GM21723 (cell line): Measurements from ENCODE around the gene GCSAM.
A peak's percentile ranks its signal among the peaks of the same experiment; 100 is the strongest.

Experiments used
- ATAC-seq: cut with Tn5 transposase; IDR thresholded peaks from one replicate; pipeline ENCODE4 v1.9.1; 2021; ENCODE audit warnings: mild to moderate bottlenecking, moderate library complexity; ENCODE audit not compliant: unreplicated experiment

The GCSAM gene

GRCh38 chr3:112109322-112109721 lies 23.7 kb downstream of the GCSAM start:
- ATAC-seq, result no peak

GRCh38 chr3:112104774-112105173 lies 28.3 kb downstream of the GCSAM start:
- ATAC-seq, result no peak

GRCh38 chr3:112101916-112102315 lies 31.1 kb downstream of the GCSAM start:
- no peak for ATAC-seq

GRCh38 chr3:112097378-112097777 lies 35.7 kb downstream of the GCSAM start:
- no peak for ATAC-seq

GRCh38 chr3:112096176-112096575 lies 36.9 kb downstream of the GCSAM start:
- no peak for ATAC-seq

- no peak for ATAC-seq
Measured at GRCh38 chr3:112095731-112096130, 37.3 kb downstream of the GCSAM start.

- no peak for ATAC-seq
Measured at GRCh38 chr3:112093180-112093522, 39.9 kb downstream of the GCSAM start.

- ATAC-seq, result peak; percentile 45
Measured at GRCh38 chr3:112092496-112093179, 40.4 kb downstream of the GCSAM start.

- no peak for ATAC-seq
Measured at GRCh38 chr3:112090887-112091586, 42.0 kb downstream of the GCSAM start.

- ATAC-seq, result no peak
Measured at GRCh38 chr3:112089956-112090886, 42.8 kb downstream of the GCSAM start.

GRCh38 chr3:112088944-112089343 lies 44.1 kb downstream of the GCSAM start:
- ATAC-seq, result no peak

- no peak for ATAC-seq
Measured at GRCh38 chr3:112087746-112088145, 45.3 kb downstream of the GCSAM start.

GRCh38 chr3:112086875-112087524 lies 46.0 kb downstream of the GCSAM start:
- no peak for ATAC-seq

- peak; percentile 91 for ATAC-seq
Measured at GRCh38 chr3:112086076-112086854, 46.8 kb downstream of the GCSAM start, which contains the start of gene C3orf52. C3orf52 (plus strand) TSS chr3:112086389; CDS start chr3:112086408, 19 bp downstream.

GRCh38 chr3:112085735-112086075 lies 47.3 kb downstream of the GCSAM start:
- ATAC-seq, result peak; percentile 14

GRCh38 chr3:112084980-112085705 lies 47.9 kb downstream of the GCSAM start:
- no peak for ATAC-seq

GRCh38 chr3:112083239-112083638 lies 49.8 kb downstream of the GCSAM start:
- no peak for ATAC-seq

- ATAC-seq, result peak; percentile 45
Measured at GRCh38 chr3:112078125-112079083, 54.6 kb downstream of the GCSAM start.
